Neural progenitor cell (in vitro differentiated cells): ENCODE measurements around the gene TSHZ1. TPM values are rescaled to one million over a fixed set of nuclear protein-coding genes. Genes with fewer than 3 reads are reported as not detected.

ENCODE experiments used
- DNase-seq: peaks from one replicate; pipeline ENCODE4 v3.0.0-alpha.2; 2016; ENCODE audit warnings: low spot score
- H2AFZ ChIP-seq: fragments of 200-600 bp; sonication (generic); replicated peaks from 2 replicates; pipeline ENCODE4 v1.6.1; 2016; ENCODE audit warnings: antibody characterized with exemption
- H3F3A ChIP-seq: fragments of 200-600 bp; sonication (generic); 2 replicates; pipeline ENCODE4 v1.6.1; 2016; ENCODE audit warnings: antibody characterized with exemption, low read depth
- H3K27ac ChIP-seq: fragments of 200-600 bp; sonication (generic); 2 replicates; pipeline ENCODE4 v1.5.1; 2016; ENCODE audit warnings: mild to moderate bottlenecking
- H3K27me3 ChIP-seq: fragments of 200-600 bp; sonication (generic); 2 replicates; pipeline ENCODE4 v1.6.1; 2016; ENCODE audit warnings: mild to moderate bottlenecking, moderate library complexity
- H3K36me3 ChIP-seq: fragments of 200-600 bp; sonication (generic); 2 replicates; pipeline ENCODE4 v1.5.1; 2016
- H3K4me1 ChIP-seq: fragments of 200-600 bp; sonication (generic); 2 replicates; pipeline ENCODE4 v1.6.1; 2016; ENCODE audit warnings: mixed run types
- H3K4me2 ChIP-seq: fragments of 200-600 bp; sonication (generic); 2 replicates; pipeline ENCODE4 v1.6.1; 2016
- H3K4me3 ChIP-seq: fragments of 200-600 bp; sonication (generic); 2 replicates; pipeline ENCODE4 v1.5.1; 2016
- H3K79me2 ChIP-seq: fragments of 200-600 bp; sonication (generic); 2 replicates; pipeline ENCODE4 v1.6.1; 2016; ENCODE audit warnings: low read depth
- H3K9ac ChIP-seq: fragments of 200-600 bp; sonication (generic); 2 replicates; pipeline ENCODE4 v1.6.1; 2016
- H3K9me3 ChIP-seq: fragments of 200-600 bp; sonication (generic); 2 replicates; pipeline ENCODE4 v1.5.1; 2016; ENCODE audit warnings: low read depth
- H4K20me1 ChIP-seq: fragments of 200-600 bp; sonication (generic); 2 replicates; pipeline ENCODE4 v1.6.1; 2016; ENCODE audit warnings: low read depth
- H3K27ac Mint-ChIP-seq: 3 replicates; pipeline ENCODE4 v1.8.0; 2021; ENCODE audit warnings: mixed read lengths
- H3K27me3 Mint-ChIP-seq: 2 replicates; pipeline ENCODE4 v1.8.0; 2022; ENCODE audit warnings: low read depth, mild to moderate bottlenecking, inconsistent platforms, moderate library complexity, mixed read lengths; ENCODE audit not compliant: insufficient read depth
- H3K36me3 Mint-ChIP-seq: 3 replicates; pipeline ENCODE4 v1.8.0; 2021; ENCODE audit warnings: mixed read lengths
- H3K4me1 Mint-ChIP-seq: 3 replicates; pipeline ENCODE4 v1.8.0; 2021; ENCODE audit warnings: mixed read lengths
- H3K4me3 Mint-ChIP-seq: 3 replicates; pipeline ENCODE4 v1.8.0; 2021; ENCODE audit warnings: mild to moderate bottlenecking, moderate library complexity, mixed read lengths
- H3K9me3 Mint-ChIP-seq: 3 replicates; pipeline ENCODE4 v1.8.0; 2020; ENCODE audit warnings: mixed read lengths
- CTCF ChIP-seq: fragments of 200-600 bp; sonication (generic); IDR thresholded peaks from 2 replicates; pipeline ENCODE4 v1.5.1; 2017; ENCODE audit warnings: antibody characterized with exemption, mild to moderate bottlenecking
- EZH2 ChIP-seq: fragments of 200-600 bp; sonication (generic); IDR thresholded peaks from 2 replicates; pipeline ENCODE4 v1.6.1; 2017; ENCODE audit warnings: antibody characterized with exemption, mild to moderate bottlenecking, moderate library complexity
- EZH2phosphoT487 ChIP-seq: fragments of 200-600 bp; sonication (generic); IDR thresholded peaks from 2 replicates; pipeline ENCODE4 v1.6.1; 2017; ENCODE audit warnings: antibody characterized with exemption
- total RNA-seq: library from RNA; depleted of rRNA; stranded (reverse); fragments of >200 nt; gene quantifications from 2 replicates; pipeline ENCODE4 v1.2.3, GENCODE V29; 2015; ENCODE audit warnings: low replicate concordance

Gene TSHZ1
- total RNA-seq, 1 donor from 2014 or later = 0.06 TPM

- H3K4me1 Mint-ChIP-seq = no peaks in the 10 kb centered on the region
- no peak overlapping the region for H3K4me3 Mint-ChIP-seq
These were observed 34.0 kb downstream of the TSHZ1 start for GRCh38 chr18:75244351-75245313.

GRCh38 chr18:75246721-75247610 lies 36.4 kb downstream of the TSHZ1 start:
- H3K9me3 Mint-ChIP-seq = peaks cover 2% of the 10 kb centered on the region
- no peaks in the 10 kb centered on the region for H3K4me1 Mint-ChIP-seq
- H3K27ac ChIP-seq = no peak overlapping the region
- no peak overlapping the region for H3K27ac Mint-ChIP-seq
- H3K4me3 ChIP-seq = no peak overlapping the region
- H3K36me3 ChIP-seq = no peaks in the 10 kb centered on the region
- DNase-seq = no peak
- H3K9me3 ChIP-seq = no peaks in the 10 kb centered on the region
- H3K4me2 ChIP-seq = no peak overlapping the region
- H4K20me1 ChIP-seq = no peaks in the 10 kb centered on the region
- no peaks in the 10 kb centered on the region for H3F3A ChIP-seq
- H3K79me2 ChIP-seq = no peaks in the 10 kb centered on the region
- H2AFZ ChIP-seq = no peak overlapping the region
- H3K4me1 ChIP-seq = no peaks in the 10 kb centered on the region
- H3K27me3 Mint-ChIP-seq = peaks cover 6% of the 10 kb centered on the region
- H3K36me3 Mint-ChIP-seq = no peaks in the 10 kb centered on the region
- H3K27me3 ChIP-seq = no peaks in the 10 kb centered on the region
- H3K9ac ChIP-seq = no peak overlapping the region
- H3K4me3 Mint-ChIP-seq = no peak overlapping the region
- no peak for TF ChIP-seq EZH2
- TF ChIP-seq EZH2phosphoT487 = no peak
- no peak for TF ChIP-seq CTCF

More at GRCh38 chr18:75244351-75245313, 34.0 kb downstream of the TSHZ1 start:
- Histone ChIP-seq H3K4me1 (no peaks in the 10 kb centered on the region), H3K9me3 (no peaks in the 10 kb centered on the region), H3K36me3 (no peaks in the 10 kb centered on the region), H3K4me2 (no peak overlapping the region), H2AFZ (peak overlapping the region; percentile 72), H3K27ac (no peak overlapping the region), H4K20me1 (no peaks in the 10 kb centered on the region), H3F3A (no peaks in the 10 kb centered on the region), H3K4me3 (no peak overlapping the region), H3K9ac (no peak overlapping the region), H3K27me3 (no peaks in the 10 kb centered on the region), H3K79me2 (no peaks in the 10 kb centered on the region)
- TF ChIP-seq EZH2phosphoT487 (no peak), CTCF (peak; percentile 48), EZH2 (no peak)
- peak; percentile 44 for DNase-seq
- Mint-ChIP-seq H3K27me3 (peaks cover 6% of the 10 kb centered on the region), H3K9me3 (peaks cover 14% of the 10 kb centered on the region), H3K27ac (no peak overlapping the region), H3K36me3 (no peaks in the 10 kb centered on the region)

- Histone ChIP-seq H3K4me1 (no peaks in the 10 kb centered on the region), H3K79me2 (no peaks in the 10 kb centered on the region)
These were observed 37.2 kb downstream of the TSHZ1 start for GRCh38 chr18:75247611-75248421.

More at GRCh38 chr18:75247611-75248421, 37.2 kb downstream of the TSHZ1 start:
- Mint-ChIP-seq H3K27ac (no peak overlapping the region), H3K27me3 (peaks cover 6% of the 10 kb centered on the region), H3K4me1 (no peaks in the 10 kb centered on the region), H3K36me3 (no peaks in the 10 kb centered on the region), H3K4me3 (no peak overlapping the region), H3K9me3 (peaks cover 2% of the 10 kb centered on the region)
- Histone ChIP-seq H3K4me3 (no peak overlapping the region), H2AFZ (no peak overlapping the region), H3K9ac (no peak overlapping the region), H3K27ac (no peak overlapping the region), H3K36me3 (no peaks in the 10 kb centered on the region), H4K20me1 (no peaks in the 10 kb centered on the region), H3K4me2 (no peak overlapping the region), H3K9me3 (no peaks in the 10 kb centered on the region), H3F3A (no peaks in the 10 kb centered on the region), H3K27me3 (no peaks in the 10 kb centered on the region)
- TF ChIP-seq EZH2phosphoT487 (no peak), EZH2 (no peak), CTCF (no peak)
- DNase-seq = no peak
